K562 (cell line): Measurements from ENCODE around the gene WAS. TPM values are rescaled to one million over a fixed set of nuclear protein-coding genes. Genes with fewer than 3 reads are reported as not detected.

Experiments used
- ATAC-seq: fragments of 200-7000 bp; cut with Tn5 transposase; 3 replicates; pipeline ENCODE4 v1.9.1; 2020; ENCODE audit warnings: moderate library complexity
- BruUV-seq: library from RNA; stranded (reverse); fragments of 400-500 nt; replicated peaks from 2 replicates; lab custom pipeline; 2021; lab: Mats Ljungman, UMichigan
- CTCF ChIA-PET: fragments of 300-600 bp; formaldehyde crosslinking; extraction: SDS; loops from one replicate; lab custom pipeline; 2021; ENCODE audit warnings: low intra/inter-chr PET ratio; lab: Yijun Ruan, JAX
- POLR2A ChIA-PET: fragments of 300-600, 350-650 bp; sonication (Branson Sonifier 250); formaldehyde crosslinking; extraction: SDS; loops from one replicate; lab custom pipeline; 2021; ENCODE audit warnings: antibody characterized with exemption, inconsistent platforms; lab: Yijun Ruan, JAX
- DNase-seq, 4 experiments: peaks; one replicate each; pipeline versions ENCODE4 v3.0.0 to v3.0.0-alpha.2; 2011 to 2018; ENCODE audit warnings: low spot score in 3 of 4, mixed read lengths in 3 of 4; ENCODE audit errors: extremely low read depth in 1 of 4
- FAIRE-seq: peaks from 2 replicates; lab custom pipeline; 2011; peaks lifted over from hg19 to GRCh38; lab: Jason Lieb, UNC
- H2AFZ ChIP-seq: 2 replicates; pipeline ENCODE4 v1.6.0; 2011; ENCODE audit warnings: low read depth, low read length, control low read depth, inconsistent platforms
- H3K27ac ChIP-seq: fragments of 200-600 bp; 3 replicates; pipeline ENCODE4 v1.8.0; 2011; ENCODE audit warnings: low read depth, mild to moderate bottlenecking, control low read depth, inconsistent platforms, low read length, moderate library complexity, mixed read lengths; ENCODE audit errors: extremely low read depth
- H3K27me3 ChIP-seq, 2 experiments: fragments of 300-600 bp in 1 of 2; 2 replicates in 1 of 2; 3 replicates in 1 of 2; pipeline versions ENCODE4 v1.6.0 to v1.8.0; 2011; ENCODE audit warnings: inconsistent platforms in 2 of 2, low read length in 2 of 2, mild to moderate bottlenecking in 1 of 2, mixed read lengths in 1 of 2, moderate library complexity in 1 of 2; ENCODE audit not compliant: control insufficient read depth in 2 of 2, insufficient read depth in 2 of 2
- H3K36me3 ChIP-seq: fragments of 300-600 bp; 3 replicates; pipeline ENCODE4 v1.8.0; 2011; ENCODE audit warnings: mild to moderate bottlenecking, low read length, inconsistent platforms; ENCODE audit not compliant: control insufficient read depth, insufficient read depth
- H3K4me1 ChIP-seq, 2 experiments: fragments of 200-600 bp in 1 of 2; replicated peaks in 1 of 2; 2 replicates in 1 of 2; 3 replicates in 1 of 2; pipeline versions ENCODE4 v1.5.1 to v1.8.0; 2011; ENCODE audit warnings: inconsistent platforms in 2 of 2, low read length in 2 of 2, mild to moderate bottlenecking in 1 of 2, mixed read lengths in 1 of 2, moderate library complexity in 1 of 2; ENCODE audit not compliant: control insufficient read depth in 2 of 2, insufficient read depth in 2 of 2
- H3K4me2 ChIP-seq: 2 replicates; pipeline ENCODE4 v1.6.1; 2011; ENCODE audit warnings: low read length, control low read depth, inconsistent platforms, mixed read lengths; ENCODE audit not compliant: insufficient read depth
- H3K4me3 ChIP-seq: fragments of 200-600 bp; sonication (generic), shearing (Covaris generic); 2 replicates; pipeline ENCODE4 v1.5.1; 2016; ENCODE audit warnings: control low read depth, inconsistent platforms
- H3K79me2 ChIP-seq: fragments of 200-600 bp; 3 replicates; pipeline ENCODE4 v1.8.0; 2011; ENCODE audit warnings: low read length, inconsistent platforms; ENCODE audit not compliant: control insufficient read depth, insufficient read depth
- H3K9ac ChIP-seq, 2 experiments: 2 replicates each; pipeline versions ENCODE4 v1.6.0 to v1.6.1; 2011; ENCODE audit warnings: low read depth in 2 of 2, low read length in 2 of 2, control low read depth in 1 of 2, inconsistent platforms in 1 of 2, mild to moderate bottlenecking in 1 of 2, mixed read lengths in 1 of 2; ENCODE audit not compliant: insufficient read depth in 1 of 2
- H3K9me1 ChIP-seq: one replicate; pipeline ENCODE4 v1.6.0; 2011; ENCODE audit warnings: inconsistent platforms, mild to moderate bottlenecking, low read length, moderate library complexity; ENCODE audit not compliant: control insufficient read depth, insufficient read depth
- H3K9me3 ChIP-seq: replicated peaks from 2 replicates; pipeline ENCODE4 v1.5.1; 2011; ENCODE audit warnings: low read depth, low read length, inconsistent platforms; ENCODE audit not compliant: control insufficient read depth, insufficient read depth
- H4K20me1 ChIP-seq: replicated peaks from 2 replicates; pipeline ENCODE4 v1.6.1; 2011; ENCODE audit warnings: low read length, inconsistent platforms, mixed read lengths; ENCODE audit not compliant: control insufficient read depth, insufficient read depth
- BACH1 ChIP-seq: fragments of 200-800 bp; sonication (Bioruptor generic); IDR thresholded peaks from 2 replicates; pipeline ENCODE4 v1.6.1; 2016; ENCODE audit warnings: missing genetic modification characterization, missing compliant biosample characterization
- KDM1A ChIP-seq, 2 experiments: fragments of 450-650 bp; IDR thresholded peaks; 2 replicates each; pipeline ENCODE4 v1.6.1; 2016; ENCODE audit warnings: mild to moderate bottlenecking in 2 of 2
- KLF16 ChIP-seq: IDR thresholded peaks from 2 replicates; pipeline ENCODE4 v1.6.1; 2016; ENCODE audit warnings: antibody characterized with exemption
- NCOA1 ChIP-seq: fragments of 450-650 bp; IDR thresholded peaks from 2 replicates; pipeline ENCODE4 v1.6.1; 2016; ENCODE audit warnings: low read depth
- SLC30A9 ChIP-seq: fragments of 250-450 bp; sonication (Bioruptor Pico); IDR thresholded peaks from 2 replicates; pipeline ENCODE4 v1.8.0; 2022; ENCODE audit warnings: mild to moderate bottlenecking, moderate library complexity
- ZNF24 ChIP-seq: fragments of 450-650 bp; IDR thresholded peaks from 2 replicates; pipeline ENCODE4 v1.6.1; 2016
- ZNF280B ChIP-seq: fragments of 250-450 bp; sonication (Bioruptor Pico); IDR thresholded peaks from 2 replicates; pipeline ENCODE4 v1.5.1; 2021; ENCODE audit warnings: mild to moderate bottlenecking
- WGBS: fragments of 100-300 bp; shearing (Covaris generic); methylation state at CpG from one replicate; pipeline ENCODE4 v1.1.6; 2016; ENCODE audit warnings: low coverage, mixed read lengths; ENCODE audit not compliant: insufficient coverage; ENCODE audit errors: missing lambda C conversion rate; 5-methylcytosine and 5-hydroxymethylcytosine counted together
- in situ Hi-C: fragments of 300-500 bp; cut with MboI; formaldehyde crosslinking; loops from 4 replicates; pipeline ENCODE4 v1.15.0; 2018; ENCODE audit warnings: inconsistent platforms, mixed read lengths
- intact Hi-C: fragments of 100-400 bp; cut with micrococcal nuclease; formaldehyde crosslinking; loops from 2 replicates; pipeline ENCODE4 v1.14.2; 2022
- polyA plus RNA-seq, 8 experiments: library from polyadenylated mRNA; depleted of rRNA in 4 of 8; stranded (reverse) in 5 of 8; unstranded in 3 of 8; fragments of >200 nt; fragmentation: Nextera tagmentation in 2 of 8; fragmentation: Illumina TruSeq in 1 of 8; extraction: Ambion mirVana in 2 of 8; extraction: Trizol in 1 of 8; gene quantifications; 2 replicates each; pipeline versions ENCODE4 v1.2.1 to v1.2.3, GENCODE V29; 2011 to 2014; ENCODE audit warnings: inconsistent platforms in 1 of 8, missing spikeins in 1 of 8
- total RNA-seq, 7 experiments: library from RNA; depleted of rRNA in 6 of 7; stranded (reverse); fragments of >200 nt in 6 of 7; fragmentation: Illumina TruSeq in 2 of 7; extraction: Trizol in 2 of 7; gene quantifications; 2 replicates each; pipeline versions ENCODE4 v1.2.1 to v1.2.3, GENCODE V29; 2011 to 2021; ENCODE audit warnings: low replicate concordance in 1 of 7
- TF ChIP-seq, protein P1 (sequence below): fragments of 250-450 bp; sonication (Bioruptor Pico); IDR thresholded peaks from 2 replicates; pipeline ENCODE4 v1.4.0; 2020; ENCODE audit warnings: mild to moderate bottlenecking, moderate library complexity
- TF ChIP-seq, protein P2 (sequence below), 2 experiments: fragments of 450-650 bp in 1 of 2; sonication (generic) in 1 of 2; formaldehyde crosslinking in 1 of 2; IDR thresholded peaks; 2 replicates each; pipeline versions ENCODE4 v1.7.1 to v1.9.0; 2016 to 2022; ENCODE audit warnings: inconsistent platforms in 1 of 2, mild to moderate bottlenecking in 1 of 2, missing genetic modification reagents in 1 of 2

The WAS gene
- total and polyA plus RNA-seq, 9 of the 15 experiments (the other 6 are each of a cell fraction or from before 2014, with no cell fraction given) = 0.11 to 16.1 (median 3.8) TPM

GRCh38 chrX:48709522-48710112, 26.0 kb downstream of the WAS start:
- in situ Hi-C loops = no loop called here
- Histone ChIP-seq H3K4me3 (no peak overlapping the region), H3K4me1 (peaks cover 12 to 24% of the 10 kb centered on the region in 2 experiments; a peak in 4 of 5 replicates), H3K9me3 (no peaks in the 10 kb centered on the region), H3K27ac (peak overlapping the region; percentile 63; the same call in 2 of the 3 replicates), H3K79me2 (peaks cover 5% of the 10 kb centered on the region; the same call in 2 of the 3 replicates), H4K20me1 (no peaks in the 10 kb centered on the region), H3K9me1 (no peaks in the 10 kb centered on the region), H3K27me3 (no peaks in the 10 kb centered on the region), H2AFZ (no peak overlapping the region), H3K4me2 (no peak overlapping the region), H3K36me3 (peaks cover 51% of the 10 kb centered on the region; the same call in 2 of the 3 replicates), H3K9ac (peak overlapping the region in 1 of 2 experiments; percentile 80; a peak in 1 of 4 replicates)
- 94% methylated on average over 7 of the region's 7 CpGs for WGBS
- ATAC-seq = no peak; the same call in 1 of the 3 replicates
- no TSS peak for BruUV-seq
- no peak for FAIRE-seq
- no peak for DNase-seq
- intact Hi-C loops = no loop called here
- ChIA-PET POLR2A (interaction anchor here (0.6 to 1.9 kb wide), 3 partner anchors 8 to 32 kb away, joined by 4 to 8 read pairs (median 8); partner anchors contain the start of gene SUV39H1), CTCF (no interaction called here)
- peak; percentile 74; the same call in 1 of the 2 replicates for TF ChIP-seq NCOA1
- no peak for TF ChIP-seq SLC30A9 (CRISPR knock-in tag)
- TF ChIP-seq, protein P1, sequence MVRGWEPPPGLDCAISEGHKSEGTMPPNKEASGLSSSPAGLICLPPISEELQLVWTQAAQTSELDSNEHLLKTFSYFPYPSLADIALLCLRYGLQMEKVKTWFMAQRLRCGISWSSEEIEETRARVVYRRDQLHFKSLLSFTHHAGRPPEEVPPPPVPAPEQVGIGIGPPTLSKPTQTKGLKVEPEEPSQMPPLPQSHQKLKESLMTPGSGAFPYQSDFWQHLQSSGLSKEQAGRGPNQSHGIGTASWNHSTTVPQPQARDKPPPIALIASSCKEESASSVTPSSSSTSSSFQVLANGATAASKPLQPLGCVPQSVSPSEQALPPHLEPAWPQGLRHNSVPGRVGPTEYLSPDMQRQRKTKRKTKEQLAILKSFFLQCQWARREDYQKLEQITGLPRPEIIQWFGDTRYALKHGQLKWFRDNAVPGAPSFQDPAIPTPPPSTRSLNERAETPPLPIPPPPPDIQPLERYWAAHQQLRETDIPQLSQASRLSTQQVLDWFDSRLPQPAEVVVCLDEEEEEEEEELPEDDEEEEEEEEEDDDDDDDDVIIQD = no peak
- TF ChIP-seq ZNF280B (CRISPR knock-in tag) = no peak
- TF ChIP-seq KLF16 = peak; percentile 98
- TF ChIP-seq BACH1 (tag) = no peak
- peak; percentile 70; the same call in 1 of the 2 replicates for TF ChIP-seq ZNF24
- TF ChIP-seq KDM1A (IDR thresholded peaks at IDR 0.05) = peak in 1 of 2 experiments; percentile 56; a peak in 2 of 4 replicates
- TF ChIP-seq, protein P2, sequence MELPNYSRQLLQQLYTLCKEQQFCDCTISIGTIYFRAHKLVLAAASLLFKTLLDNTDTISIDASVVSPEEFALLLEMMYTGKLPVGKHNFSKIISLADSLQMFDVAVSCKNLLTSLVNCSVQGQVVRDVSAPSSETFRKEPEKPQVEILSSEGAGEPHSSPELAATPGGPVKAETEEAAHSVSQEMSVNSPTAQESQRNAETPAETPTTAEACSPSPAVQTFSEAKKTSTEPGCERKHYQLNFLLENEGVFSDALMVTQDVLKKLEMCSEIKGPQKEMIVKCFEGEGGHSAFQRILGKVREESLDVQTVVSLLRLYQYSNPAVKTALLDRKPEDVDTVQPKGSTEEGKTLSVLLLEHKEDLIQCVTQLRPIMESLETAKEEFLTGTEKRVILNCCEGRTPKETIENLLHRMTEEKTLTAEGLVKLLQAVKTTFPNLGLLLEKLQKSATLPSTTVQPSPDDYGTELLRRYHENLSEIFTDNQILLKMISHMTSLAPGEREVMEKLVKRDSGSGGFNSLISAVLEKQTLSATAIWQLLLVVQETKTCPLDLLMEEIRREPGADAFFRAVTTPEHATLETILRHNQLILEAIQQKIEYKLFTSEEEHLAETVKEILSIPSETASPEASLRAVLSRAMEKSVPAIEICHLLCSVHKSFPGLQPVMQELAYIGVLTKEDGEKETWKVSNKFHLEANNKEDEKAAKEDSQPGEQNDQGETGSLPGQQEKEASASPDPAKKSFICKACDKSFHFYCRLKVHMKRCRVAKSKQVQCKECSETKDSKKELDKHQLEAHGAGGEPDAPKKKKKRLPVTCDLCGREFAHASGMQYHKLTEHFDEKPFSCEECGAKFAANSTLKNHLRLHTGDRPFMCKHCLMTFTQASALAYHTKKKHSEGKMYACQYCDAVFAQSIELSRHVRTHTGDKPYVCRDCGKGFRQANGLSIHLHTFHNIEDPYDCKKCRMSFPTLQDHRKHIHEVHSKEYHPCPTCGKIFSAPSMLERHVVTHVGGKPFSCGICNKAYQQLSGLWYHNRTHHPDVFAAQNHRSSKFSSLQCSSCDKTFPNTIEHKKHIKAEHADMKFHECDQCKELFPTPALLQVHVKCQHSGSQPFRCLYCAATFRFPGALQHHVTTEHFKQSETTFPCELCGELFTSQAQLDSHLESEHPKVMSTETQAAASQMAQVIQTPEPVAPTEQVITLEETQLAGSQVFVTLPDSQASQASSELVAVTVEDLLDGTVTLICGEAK (IDR thresholded peaks at IDR 0.05) = no peak
- TF ChIP-seq, protein P2 (CRISPR knock-in tag; IDR thresholded peaks at IDR 0.05) = no peak
